ENCODE measurements around the gene WRNIP1.

- no peak for TF ChIP-seq CTCF (IDR thresholded peaks at IDR 0.05)
- no peak for TF ChIP-seq POLR2A (IDR thresholded peaks at IDR 0.05)
- no peak for TF ChIP-seq POLR2AphosphoS5 (IDR thresholded peaks at IDR 0.05; ENCODE audit: insufficient read depth in 1 of 2, low read depth in 1 of 2)
These were observed 39.7 kb upstream of the WRNIP1 start for GRCh38 chr6:2725364-2725988.
